Mononuclear cell (primary cell): ENCODE measurements around the gene USP4. TPM values are rescaled to one million over a fixed set of nuclear protein-coding genes. Genes with fewer than 3 reads are reported as not detected.

Source experiments
- total RNA-seq: library from RNA; depleted of rRNA; stranded (reverse); fragments of >200 nt; gene quantifications from one replicate; pipeline ENCODE4 v1.2.3, GENCODE V29; 2012

The USP4 gene
- total RNA-seq, 1 donor, result 65.2 TPM

Other genes with a start within 250 kb of the USP4 start
- gene QRICH1, start 246.0 kb downstream of the USP4 start, total RNA-seq, result 143 TPM
- gene QARS1, start 235.3 kb downstream of the USP4 start, total RNA-seq, result 262 TPM
- 21.5 TPM for gene USP19, start 219.2 kb downstream of the USP4 start, total RNA-seq
- gene LAMB2, start 207.0 kb downstream of the USP4 start, total RNA-seq, result 3.1 TPM
- gene CCDC71, start 173.7 kb downstream of the USP4 start, total RNA-seq, result 15.4 TPM
- 2.7 TPM for gene KLHDC8B, start 168.5 kb downstream of the USP4 start, total RNA-seq
- 5.0 TPM for gene C3orf62, start 62.8 kb downstream of the USP4 start, total RNA-seq
- 149 TPM for gene GPX1, start 18.3 kb upstream of the USP4 start, total RNA-seq
- 595 TPM for gene RHOA, start 71.9 kb upstream of the USP4 start, total RNA-seq
- 15.3 TPM for gene TCTA, start 72.4 kb upstream of the USP4 start, total RNA-seq
- 2.6 TPM for gene AMT, start 82.4 kb upstream of the USP4 start, total RNA-seq
- gene NICN1, start 89.3 kb upstream of the USP4 start, total RNA-seq, result 3.7 TPM
- gene DAG1, start 130.2 kb upstream of the USP4 start, total RNA-seq, result 9.4 TPM
- under 0.01 TPM for gene BSN, start 214.4 kb upstream of the USP4 start, total RNA-seq